Activated T-helper 17 cell treated with anti-CD3 and anti-CD28 coated beads, Interleukin-2, amount 50 U/mL, for 72 hours (primary cell): ENCODE data around the gene LRP1B. TPM values are rescaled to one million over a fixed set of nuclear protein-coding genes. Genes with fewer than 3 reads are reported as not detected.

Experiments used
- ATAC-seq: fragments of 150-1000 bp; cut with Tn5 transposase; replicated peaks from 2 replicates; pipeline ENCODE4 v1.10.0; 2021; ENCODE audit warnings: mild to moderate bottlenecking, moderate library complexity
- H3K27ac Mint-ChIP-seq: one replicate; pipeline ENCODE4 v1.8.0; 2022; ENCODE audit warnings: mixed read lengths
- H3K27me3 Mint-ChIP-seq: one replicate; pipeline ENCODE4 v1.8.0; 2022; ENCODE audit warnings: mixed read lengths
- H3K36me3 Mint-ChIP-seq: one replicate; pipeline ENCODE4 v1.8.0; 2022; ENCODE audit warnings: low read depth, mild to moderate bottlenecking, mixed read lengths
- H3K4me1 Mint-ChIP-seq: one replicate; pipeline ENCODE4 v1.8.0; 2022; ENCODE audit warnings: mixed read lengths
- H3K4me3 Mint-ChIP-seq: one replicate; pipeline ENCODE4 v1.8.0; 2022; ENCODE audit warnings: mild to moderate bottlenecking, mixed read lengths
- H3K9me3 Mint-ChIP-seq: one replicate; pipeline ENCODE4 v1.8.0; 2022; ENCODE audit warnings: mixed read lengths
- total RNA-seq, 2 donors: library from RNA; stranded (reverse); gene quantifications; one replicate each; pipeline ENCODE4 v1.2.3, GENCODE V29; 2022

Gene LRP1B
- total RNA-seq, 2 donors from 2014 or later = not detected

- H3K9me3 Mint-ChIP-seq = peaks cover 9% of the 10 kb centered on the region
- H3K27ac Mint-ChIP-seq = no peak overlapping the region
- H3K4me3 Mint-ChIP-seq = no peak overlapping the region
- H3K36me3 Mint-ChIP-seq = no peaks in the 10 kb centered on the region
- no peaks in the 10 kb centered on the region for H3K4me1 Mint-ChIP-seq
- ATAC-seq = no peak
- H3K27me3 Mint-ChIP-seq = no peaks in the 10 kb centered on the region
These were observed 1860.6 kb downstream of the LRP1B start for GRCh38 chr2:140270224-140270623.

- Mint-ChIP-seq H3K27me3 (no peaks in the 10 kb centered on the region), H3K4me3 (no peak overlapping the region), H3K9me3 (peaks cover 9% of the 10 kb centered on the region), H3K4me1 (no peaks in the 10 kb centered on the region), H3K27ac (no peak overlapping the region), H3K36me3 (no peaks in the 10 kb centered on the region)
- no peak for ATAC-seq
These were observed 1861.8 kb downstream of the LRP1B start for GRCh38 chr2:140269000-140269399.

GRCh38 chr2:140262908-140263307 lies 1867.9 kb downstream of the LRP1B start:
- Mint-ChIP-seq H3K4me3 (no peak overlapping the region), H3K9me3 (peaks cover 14% of the 10 kb centered on the region), H3K27ac (no peak overlapping the region), H3K27me3 (no peaks in the 10 kb centered on the region), H3K36me3 (no peaks in the 10 kb centered on the region), H3K4me1 (no peaks in the 10 kb centered on the region)
- ATAC-seq = no peak

GRCh38 chr2:140257692-140258300 lies 1873.0 kb downstream of the LRP1B start:
- Mint-ChIP-seq H3K27ac (no peak overlapping the region), H3K4me3 (no peak overlapping the region), H3K27me3 (no peaks in the 10 kb centered on the region), H3K4me1 (no peaks in the 10 kb centered on the region), H3K9me3 (peaks cover 3% of the 10 kb centered on the region), H3K36me3 (no peaks in the 10 kb centered on the region)
- no peak for ATAC-seq

- Mint-ChIP-seq H3K27me3 (no peaks in the 10 kb centered on the region), H3K4me3 (no peak overlapping the region), H3K9me3 (peaks cover 3% of the 10 kb centered on the region), H3K4me1 (no peaks in the 10 kb centered on the region), H3K36me3 (no peaks in the 10 kb centered on the region), H3K27ac (no peak overlapping the region)
- no peak for ATAC-seq
These were observed 1874.7 kb downstream of the LRP1B start for GRCh38 chr2:140256080-140256479.

- ATAC-seq = no peak
- H3K27me3 Mint-ChIP-seq = no peaks in the 10 kb centered on the region
- H3K9me3 Mint-ChIP-seq = peaks cover 5% of the 10 kb centered on the region
- H3K27ac Mint-ChIP-seq = no peak overlapping the region
- H3K4me3 Mint-ChIP-seq = no peak overlapping the region
- H3K36me3 Mint-ChIP-seq = no peaks in the 10 kb centered on the region
- no peaks in the 10 kb centered on the region for H3K4me1 Mint-ChIP-seq
These were observed 1881.0 kb downstream of the LRP1B start for GRCh38 chr2:140249821-140250220.

GRCh38 chr2:140248623-140249022 lies 1882.2 kb downstream of the LRP1B start:
- H3K36me3 Mint-ChIP-seq = no peaks in the 10 kb centered on the region
- no peak for ATAC-seq
- H3K4me1 Mint-ChIP-seq = no peaks in the 10 kb centered on the region

GRCh38 chr2:140247451-140248195 lies 1883.2 kb downstream of the LRP1B start:
- peaks cover 11% of the 10 kb centered on the region for H3K9me3 Mint-ChIP-seq
- no peaks in the 10 kb centered on the region for H3K27me3 Mint-ChIP-seq
- H3K4me3 Mint-ChIP-seq = no peak overlapping the region
- no peak for ATAC-seq
- no peaks in the 10 kb centered on the region for H3K36me3 Mint-ChIP-seq
- H3K4me1 Mint-ChIP-seq = no peaks in the 10 kb centered on the region
- no peak overlapping the region for H3K27ac Mint-ChIP-seq

More at GRCh38 chr2:140248623-140249022, 1882.2 kb downstream of the LRP1B start:
- H3K9me3 Mint-ChIP-seq = peaks cover 9% of the 10 kb centered on the region
- H3K4me3 Mint-ChIP-seq = no peak overlapping the region
- H3K27me3 Mint-ChIP-seq = no peaks in the 10 kb centered on the region
- H3K27ac Mint-ChIP-seq = no peak overlapping the region

- Mint-ChIP-seq H3K27ac (no peak overlapping the region), H3K36me3 (no peaks in the 10 kb centered on the region), H3K27me3 (no peaks in the 10 kb centered on the region), H3K9me3 (peaks cover 14% of the 10 kb centered on the region), H3K4me1 (no peaks in the 10 kb centered on the region), H3K4me3 (no peak overlapping the region)
- ATAC-seq = no peak
These were observed 1883.9 kb downstream of the LRP1B start for GRCh38 chr2:140246957-140247356.

GRCh38 chr2:140246058-140246457 lies 1884.8 kb downstream of the LRP1B start:
- no peak overlapping the region for H3K27ac Mint-ChIP-seq
- H3K4me1 Mint-ChIP-seq = no peaks in the 10 kb centered on the region
- H3K36me3 Mint-ChIP-seq = no peaks in the 10 kb centered on the region
- H3K4me3 Mint-ChIP-seq = no peak overlapping the region
- no peaks in the 10 kb centered on the region for H3K27me3 Mint-ChIP-seq
- peaks cover 14% of the 10 kb centered on the region for H3K9me3 Mint-ChIP-seq
- ATAC-seq = no peak

- Mint-ChIP-seq H3K27ac (no peak overlapping the region), H3K4me1 (no peaks in the 10 kb centered on the region), H3K4me3 (no peak overlapping the region), H3K27me3 (no peaks in the 10 kb centered on the region), H3K36me3 (no peaks in the 10 kb centered on the region), H3K9me3 (peaks cover 14% of the 10 kb centered on the region)
- ATAC-seq = no peak
These were observed 1887.9 kb downstream of the LRP1B start for GRCh38 chr2:140242889-140243288.

- Mint-ChIP-seq H3K27me3 (no peaks in the 10 kb centered on the region), H3K27ac (no peak overlapping the region), H3K9me3 (peaks cover 8% of the 10 kb centered on the region), H3K4me1 (no peaks in the 10 kb centered on the region), H3K36me3 (no peaks in the 10 kb centered on the region), H3K4me3 (no peak overlapping the region)
- ATAC-seq = no peak
These were observed 1896.7 kb downstream of the LRP1B start for GRCh38 chr2:140234116-140234515.

GRCh38 chr2:140210963-140211362 lies 1919.9 kb downstream of the LRP1B start:
- Mint-ChIP-seq H3K27ac (no peak overlapping the region), H3K4me3 (no peak overlapping the region), H3K27me3 (no peaks in the 10 kb centered on the region), H3K36me3 (no peaks in the 10 kb centered on the region), H3K9me3 (peaks cover 16% of the 10 kb centered on the region), H3K4me1 (no peaks in the 10 kb centered on the region)
- no peak for ATAC-seq

GRCh38 chr2:140205093-140205492 lies 1925.7 kb downstream of the LRP1B start:
- no peak overlapping the region for H3K27ac Mint-ChIP-seq
- no peak for ATAC-seq
- no peaks in the 10 kb centered on the region for H3K4me1 Mint-ChIP-seq
- H3K36me3 Mint-ChIP-seq = no peaks in the 10 kb centered on the region
- H3K4me3 Mint-ChIP-seq = no peak overlapping the region
- no peaks in the 10 kb centered on the region for H3K27me3 Mint-ChIP-seq
- H3K9me3 Mint-ChIP-seq = peaks cover 10% of the 10 kb centered on the region

GRCh38 chr2:140203347-140203746 lies 1927.5 kb downstream of the LRP1B start:
- no peak for ATAC-seq
- Mint-ChIP-seq H3K27ac (no peak overlapping the region), H3K4me3 (no peak overlapping the region), H3K27me3 (no peaks in the 10 kb centered on the region), H3K9me3 (peaks cover 10% of the 10 kb centered on the region), H3K36me3 (no peaks in the 10 kb centered on the region), H3K4me1 (no peaks in the 10 kb centered on the region)
